Measurements from ENCODE around the gene OASL.

GRCh38 chr12:121018860-121019617 lies 20.0 kb downstream of the OASL start:
- TF ChIP-seq USF2 (IDR thresholded peaks at IDR 0.05; ENCODE audit: borderline replicate concordance, low read depth, low read length) (no peak), GABPA (IDR thresholded peaks at IDR 0.05; ENCODE audit: low read depth) (no peak), CTCF (IDR thresholded peaks at IDR 0.05) (no peak), FOXJ3 (CRISPR knock-in tag; IDR thresholded peaks at IDR 0.05) (no peak), RAD21 (IDR thresholded peaks at IDR 0.05; ENCODE audit: low read length) (no peak), NRF1 (IDR thresholded peaks at IDR 0.05; ENCODE audit: low read depth, low read length) (no peak), EZH2phosphoT487 (IDR thresholded peaks at IDR 0.05; ENCODE audit: borderline replicate concordance, low read depth) (no peak), MXI1 (IDR thresholded peaks at IDR 0.05; ENCODE audit: low read depth, low read length) (no peak), EP300 (IDR thresholded peaks at IDR 0.05; ENCODE audit: borderline replicate concordance in 1 of 2, low read depth in 1 of 2, low read length in 1 of 2) (no peak), GATA2 (CRISPR knock-in tag; IDR thresholded peaks at IDR 0.05) (no peak), RCOR1 (IDR thresholded peaks at IDR 0.05; ENCODE audit: low read length) (no peak), TCF12 (IDR thresholded peaks at IDR 0.05) (no peak), RXRA (IDR thresholded peaks at IDR 0.05; ENCODE audit: borderline replicate concordance, low read depth) (no peak)

All from SK-N-SH (cell line).